ENCODE data around the gene WFDC8. TPM values are rescaled to one million over a fixed set of nuclear protein-coding genes. Genes with fewer than 3 reads are reported as not detected.

WFDC8 gene
- not detected for total RNA-seq
- polyA plus RNA-seq (ENCODE audit: insufficient read length in 2 of 2), result under 1 TPM in 1 of 2 donors, not detected in 1; 0.30 TPM
- long read RNA-seq, donor 1, result 0 reads
- long read RNA-seq, donor 2, result 0 reads
- long read RNA-seq, donor 3, result 0 reads
- long read RNA-seq, donor 4, result 0 reads

GRCh38 chr20:45579184-45579583, at the start of gene WFDC8:
WFDC8 (minus strand) TSS chr20:45579284; CDS start chr20:45579247, 37 bp downstream.
- Histone ChIP-seq H3K27me3 (ENCODE audit: control insufficient read depth, insufficient read depth, low read length) (no peaks in the 10 kb centered on the region), H3K27ac (ENCODE audit: low read depth, low read length) (no peak within 1 kb of the TSS), H3K4me3 (ENCODE audit: low read depth, low read length) (no peak within 1 kb of the TSS), H3K4me1 (ENCODE audit: control insufficient read depth, insufficient read depth, low read length) (no peaks in the 10 kb centered on the region), H3K9me3 (ENCODE audit: control insufficient read depth, insufficient read depth, low read length) (no peaks in the 10 kb centered on the region), H3K36me3 (ENCODE audit: control insufficient read depth, insufficient read depth, low read length) (no peaks in the 10 kb centered on the region)
- DNase-seq (ENCODE audit: low read depth in 4 of 6, low spot score in 6 of 6), result no peak
- WGBS (ENCODE audit: insufficient coverage), result 95% methylated on average over 1 of the region's 4 CpGs

GRCh38 chr20:45626540-45626939, 47.5 kb upstream of the WFDC8 start:
- no CpG with 5 or more reads among the region's 2 CpGs for WGBS (ENCODE audit: insufficient coverage)
- Histone ChIP-seq H3K27me3 (ENCODE audit: control insufficient read depth, insufficient read depth, low read length) (peaks cover 3% of the 10 kb centered on the region), H3K27ac (ENCODE audit: low read depth, low read length) (no peak overlapping the region), H3K4me1 (ENCODE audit: control insufficient read depth, insufficient read depth, low read length) (no peaks in the 10 kb centered on the region), H3K4me3 (ENCODE audit: low read depth, low read length) (no peak overlapping the region), H3K36me3 (ENCODE audit: control insufficient read depth, insufficient read depth, low read length) (no peaks in the 10 kb centered on the region), H3K9me3 (ENCODE audit: control insufficient read depth, insufficient read depth, low read length) (no peaks in the 10 kb centered on the region)
- no peak for DNase-seq (ENCODE audit: low read depth in 4 of 6, low spot score in 6 of 6)

- Histone ChIP-seq H3K36me3 (ENCODE audit: control insufficient read depth, insufficient read depth, low read length) (no peaks in the 10 kb centered on the region), H3K9me3 (ENCODE audit: control insufficient read depth, insufficient read depth, low read length) (no peaks in the 10 kb centered on the region), H3K4me3 (ENCODE audit: low read depth, low read length) (no peak overlapping the region), H3K27me3 (ENCODE audit: control insufficient read depth, insufficient read depth, low read length) (no peaks in the 10 kb centered on the region), H3K27ac (ENCODE audit: low read depth, low read length) (no peak overlapping the region), H3K4me1 (ENCODE audit: control insufficient read depth, insufficient read depth, low read length) (no peaks in the 10 kb centered on the region)
- WGBS (ENCODE audit: insufficient coverage), result 100% methylated on average over 1 of the region's 2 CpGs
- no peak for DNase-seq (ENCODE audit: low read depth in 4 of 6, low spot score in 6 of 6)
Measured at GRCh38 chr20:45621593-45621992, 42.5 kb upstream of the WFDC8 start.

GRCh38 chr20:45617591-45617990, 38.5 kb upstream of the WFDC8 start:
- Histone ChIP-seq H3K4me1 (ENCODE audit: control insufficient read depth, insufficient read depth, low read length) (no peaks in the 10 kb centered on the region), H3K27me3 (ENCODE audit: control insufficient read depth, insufficient read depth, low read length) (no peaks in the 10 kb centered on the region), H3K27ac (ENCODE audit: low read depth, low read length) (no peak overlapping the region), H3K9me3 (ENCODE audit: control insufficient read depth, insufficient read depth, low read length) (no peaks in the 10 kb centered on the region), H3K4me3 (ENCODE audit: low read depth, low read length) (no peak overlapping the region), H3K36me3 (ENCODE audit: control insufficient read depth, insufficient read depth, low read length) (no peaks in the 10 kb centered on the region)
- WGBS (ENCODE audit: insufficient coverage), result no CpG with 5 or more reads among the region's 2 CpGs
- DNase-seq (ENCODE audit: low read depth in 4 of 6, low spot score in 6 of 6), result no peak

GRCh38 chr20:45612314-45612713, 33.2 kb upstream of the WFDC8 start:
- Histone ChIP-seq H3K9me3 (ENCODE audit: control insufficient read depth, insufficient read depth, low read length) (no peaks in the 10 kb centered on the region), H3K36me3 (ENCODE audit: control insufficient read depth, insufficient read depth, low read length) (no peaks in the 10 kb centered on the region), H3K27me3 (ENCODE audit: control insufficient read depth, insufficient read depth, low read length) (no peaks in the 10 kb centered on the region), H3K27ac (ENCODE audit: low read depth, low read length) (no peak overlapping the region), H3K4me1 (ENCODE audit: control insufficient read depth, insufficient read depth, low read length) (no peaks in the 10 kb centered on the region), H3K4me3 (ENCODE audit: low read depth, low read length) (no peak overlapping the region)
- DNase-seq (ENCODE audit: low read depth in 4 of 6, low spot score in 6 of 6), result no peak

GRCh38 chr20:45611054-45611453, 32.0 kb upstream of the WFDC8 start:
- H3K27ac ChIP-seq (ENCODE audit: low read depth, low read length), result no peak overlapping the region
- no peaks in the 10 kb centered on the region for H3K4me1 ChIP-seq (ENCODE audit: control insufficient read depth, insufficient read depth, low read length)
- H3K4me3 ChIP-seq (ENCODE audit: low read depth, low read length), result no peak overlapping the region
- WGBS (ENCODE audit: insufficient coverage), result 93% methylated on average over 2 of the region's 4 CpGs
- H3K9me3 ChIP-seq (ENCODE audit: control insufficient read depth, insufficient read depth, low read length), result no peaks in the 10 kb centered on the region
- no peaks in the 10 kb centered on the region for H3K27me3 ChIP-seq (ENCODE audit: control insufficient read depth, insufficient read depth, low read length)
- no peaks in the 10 kb centered on the region for H3K36me3 ChIP-seq (ENCODE audit: control insufficient read depth, insufficient read depth, low read length)
- no peak for DNase-seq (ENCODE audit: low read depth in 4 of 6, low spot score in 6 of 6)

GRCh38 chr20:45607810-45608209, 28.7 kb upstream of the WFDC8 start:
- no peak for DNase-seq (ENCODE audit: low read depth in 4 of 6, low spot score in 6 of 6)
- no peaks in the 10 kb centered on the region for H3K36me3 ChIP-seq (ENCODE audit: control insufficient read depth, insufficient read depth, low read length)
- no peak overlapping the region for H3K27ac ChIP-seq (ENCODE audit: low read depth, low read length)
- no peaks in the 10 kb centered on the region for H3K27me3 ChIP-seq (ENCODE audit: control insufficient read depth, insufficient read depth, low read length)
- no peak overlapping the region for H3K4me3 ChIP-seq (ENCODE audit: low read depth, low read length)
- no CpG with 5 or more reads among the region's 1 CpG for WGBS (ENCODE audit: insufficient coverage)
- H3K9me3 ChIP-seq (ENCODE audit: control insufficient read depth, insufficient read depth, low read length), result peaks cover 3% of the 10 kb centered on the region
- H3K4me1 ChIP-seq (ENCODE audit: control insufficient read depth, insufficient read depth, low read length), result no peaks in the 10 kb centered on the region

- no peak for DNase-seq (ENCODE audit: low read depth in 4 of 6, low spot score in 6 of 6)
- no peak overlapping the region for H3K27ac ChIP-seq (ENCODE audit: low read depth, low read length)
- no peaks in the 10 kb centered on the region for H3K27me3 ChIP-seq (ENCODE audit: control insufficient read depth, insufficient read depth, low read length)
- 0% methylated on average over 1 of the region's 1 CpG for whole genome bisulfite sequencing (ENCODE audit: insufficient coverage)
- H3K4me3 ChIP-seq (ENCODE audit: low read depth, low read length), result no peak overlapping the region
- no peaks in the 10 kb centered on the region for H3K4me1 ChIP-seq (ENCODE audit: control insufficient read depth, insufficient read depth, low read length)
- no peaks in the 10 kb centered on the region for H3K36me3 ChIP-seq (ENCODE audit: control insufficient read depth, insufficient read depth, low read length)
- no peaks in the 10 kb centered on the region for H3K9me3 ChIP-seq (ENCODE audit: control insufficient read depth, insufficient read depth, low read length)
Measured at GRCh38 chr20:45595235-45595634, 16.2 kb upstream of the WFDC8 start.

- no CpG with 5 or more reads among the region's 1 CpG for WGBS (ENCODE audit: insufficient coverage)
- H3K9me3 ChIP-seq (ENCODE audit: control insufficient read depth, insufficient read depth, low read length), result no peaks in the 10 kb centered on the region
- no peak for DNase-seq (ENCODE audit: low read depth in 4 of 6, low spot score in 6 of 6)
- no peak overlapping the region for H3K27ac ChIP-seq (ENCODE audit: low read depth, low read length)
- H3K36me3 ChIP-seq (ENCODE audit: control insufficient read depth, insufficient read depth, low read length), result no peaks in the 10 kb centered on the region
- no peaks in the 10 kb centered on the region for H3K4me1 ChIP-seq (ENCODE audit: control insufficient read depth, insufficient read depth, low read length)
- no peaks in the 10 kb centered on the region for H3K27me3 ChIP-seq (ENCODE audit: control insufficient read depth, insufficient read depth, low read length)
- H3K4me3 ChIP-seq (ENCODE audit: low read depth, low read length), result no peak overlapping the region
Measured at GRCh38 chr20:45593498-45593897, 14.4 kb upstream of the WFDC8 start.

GRCh38 chr20:45592574-45593189, 13.6 kb upstream of the WFDC8 start:
- H3K36me3 ChIP-seq (ENCODE audit: control insufficient read depth, insufficient read depth, low read length), result no peaks in the 10 kb centered on the region
- no peaks in the 10 kb centered on the region for H3K9me3 ChIP-seq (ENCODE audit: control insufficient read depth, insufficient read depth, low read length)
- no peak overlapping the region for H3K4me3 ChIP-seq (ENCODE audit: low read depth, low read length)
- no peak overlapping the region for H3K27ac ChIP-seq (ENCODE audit: low read depth, low read length)
- no peaks in the 10 kb centered on the region for H3K27me3 ChIP-seq (ENCODE audit: control insufficient read depth, insufficient read depth, low read length)
- no CpG with 5 or more reads among the region's 5 CpGs for WGBS (ENCODE audit: insufficient coverage)
- no peaks in the 10 kb centered on the region for H3K4me1 ChIP-seq (ENCODE audit: control insufficient read depth, insufficient read depth, low read length)
- peak in 2 of 6 donors; percentile 15 to 16 for DNase-seq (ENCODE audit: low read depth in 4 of 6, low spot score in 6 of 6)
